ENCODE measurements around the gene EPB41L1. TPM values are rescaled to one million over a fixed set of nuclear protein-coding genes. Genes with fewer than 3 reads are reported as not detected.

EPB41L1 gene
- total RNA-seq, 4 donors from 2014 or later: 9.0 to 33.5 (median 20.4) TPM

GRCh38 chr20:36262440-36262839 is 107.9 kb downstream of the EPB41L1 start:
- TF ChIP-seq CTCF (IDR thresholded peaks at IDR 0.05) (no peak), POLR2A (IDR thresholded peaks at IDR 0.05) (no peak)

GRCh38 chr20:36264426-36265246 is 110.1 kb downstream of the EPB41L1 start:
- 91 to 95% methylated on average over 20 of the region's 20 CpGs for WGBS, 2 donors
- no peak for DNase-seq (ENCODE audit: low spot score in 2 of 2)
- intact Hi-C loops (cut with DNase I; ENCODE audit: low total_unique reads): no loop called here
- TF ChIP-seq POLR2A (IDR thresholded peaks at IDR 0.05) (no peak), CTCF (IDR thresholded peaks at IDR 0.05) (no peak)
- no peak overlapping the region for H3K4me3 ChIP-seq (ENCODE audit: low read depth, poor library complexity, severe bottlenecking)

More at GRCh38 chr20:36262440-36262839, 107.9 kb downstream of the EPB41L1 start:
- intact Hi-C loops (cut with DNase I; ENCODE audit: low total_unique reads): no loop called here
- H3K4me3 ChIP-seq (ENCODE audit: low read depth, poor library complexity, severe bottlenecking): no peak overlapping the region
- 89 to 91% methylated on average over 11 to 12 of the region's 12 CpGs for WGBS, 2 donors
- no peak for DNase-seq (ENCODE audit: low spot score in 2 of 2)

GRCh38 chr20:36266189-36266588 is 111.6 kb downstream of the EPB41L1 start:
- no peak for TF ChIP-seq POLR2A (IDR thresholded peaks at IDR 0.05)
- no peak for TF ChIP-seq CTCF (IDR thresholded peaks at IDR 0.05)
- WGBS, 2 donors: 78 to 89% methylated on average over 4 to 6 of the region's 6 CpGs
- intact Hi-C loops (cut with DNase I; ENCODE audit: low total_unique reads): no loop called here
- DNase-seq (ENCODE audit: low spot score in 2 of 2): no peak
- H3K4me3 ChIP-seq (ENCODE audit: low read depth, poor library complexity, severe bottlenecking): no peak overlapping the region

- intact Hi-C loops (cut with DNase I; ENCODE audit: low total_unique reads): no loop called here
- H3K4me3 ChIP-seq (ENCODE audit: low read depth, poor library complexity, severe bottlenecking): no peak overlapping the region
- DNase-seq (ENCODE audit: low spot score in 2 of 2): peak in 1 of 2 donors; percentile 79
- 75 to 79% methylated on average over 17 to 24 of the region's 24 CpGs for WGBS, 2 donors
- no peak for TF ChIP-seq CTCF (IDR thresholded peaks at IDR 0.05)
- TF ChIP-seq POLR2A (IDR thresholded peaks at IDR 0.05): no peak
These were observed 113.3 kb downstream of the EPB41L1 start for GRCh38 chr20:36267605-36268381.

- TF ChIP-seq CTCF (IDR thresholded peaks at IDR 0.05): no peak
- TF ChIP-seq POLR2A (IDR thresholded peaks at IDR 0.05): no peak
- intact Hi-C loops (cut with DNase I; ENCODE audit: low total_unique reads): no loop called here
- WGBS, 2 donors: 61 to 72% methylated on average over 10 of the region's 10 CpGs
- no peak for DNase-seq (ENCODE audit: low spot score in 2 of 2)
- H3K4me3 ChIP-seq (ENCODE audit: low read depth, poor library complexity, severe bottlenecking): no peak overlapping the region
These were observed 114.2 kb downstream of the EPB41L1 start for GRCh38 chr20:36268440-36269342.

Data from lower leg skin (tissue), 4 donors.